Left lobe of liver (tissue), 2 donors: ENCODE data around the gene DBH. TPM values are rescaled to one million over a fixed set of nuclear protein-coding genes. Genes with fewer than 3 reads are reported as not detected.

Experiments
- ATAC-seq: fragments of 200-7000 bp; cut with Tn5 transposase; one replicate; pipeline ENCODE4 v1.9.1; 2020; ENCODE audit warnings: mild to moderate bottlenecking, moderate library complexity
- DNase-seq: peaks from one replicate; pipeline ENCODE4 v3.0.0-alpha.2; 2020; ENCODE audit warnings: low spot score
- total RNA-seq: library from RNA; stranded (reverse); gene quantifications from one replicate; pipeline ENCODE4 v1.2.1, GENCODE V29; 2021
- donor health status: DM: no; HTN: no; CAD: no; lungs with moderate emphysema.
- donor health status: DM: no; HTN: yes; CAD: no.

The DBH gene
- total RNA-seq, 1 donor from 2014 or later = 16.7 TPM

DNA sequence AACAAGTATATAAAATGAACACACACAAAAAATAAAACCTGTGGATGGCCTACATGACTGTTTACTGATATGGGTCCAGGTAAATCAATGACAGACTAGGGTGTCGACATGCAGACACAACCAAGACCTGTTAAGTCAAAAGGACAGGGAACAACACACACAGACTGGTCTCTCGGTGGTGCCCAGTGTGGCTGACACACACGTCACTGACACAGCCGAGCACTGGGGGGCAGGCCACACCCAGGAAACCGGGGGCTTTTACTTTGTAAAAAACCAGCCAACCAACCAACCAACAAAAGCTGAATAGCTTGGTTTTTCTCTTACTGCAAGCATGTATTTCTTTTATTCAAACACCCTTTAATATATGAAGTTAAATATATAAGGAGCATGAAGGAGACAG is 31.9 kb upstream of the DBH start:
- ATAC-seq = peak; percentile 62
- no peak for DNase-seq

GRCh38 chr9:133604856-133605255 is 31.3 kb upstream of the DBH start:
- ATAC-seq (no peak), DNase-seq (no peak)

- ATAC-seq (no peak), DNase-seq (no peak)
Measured at GRCh38 chr9:133605446-133605845, 30.7 kb upstream of the DBH start.

DNA sequence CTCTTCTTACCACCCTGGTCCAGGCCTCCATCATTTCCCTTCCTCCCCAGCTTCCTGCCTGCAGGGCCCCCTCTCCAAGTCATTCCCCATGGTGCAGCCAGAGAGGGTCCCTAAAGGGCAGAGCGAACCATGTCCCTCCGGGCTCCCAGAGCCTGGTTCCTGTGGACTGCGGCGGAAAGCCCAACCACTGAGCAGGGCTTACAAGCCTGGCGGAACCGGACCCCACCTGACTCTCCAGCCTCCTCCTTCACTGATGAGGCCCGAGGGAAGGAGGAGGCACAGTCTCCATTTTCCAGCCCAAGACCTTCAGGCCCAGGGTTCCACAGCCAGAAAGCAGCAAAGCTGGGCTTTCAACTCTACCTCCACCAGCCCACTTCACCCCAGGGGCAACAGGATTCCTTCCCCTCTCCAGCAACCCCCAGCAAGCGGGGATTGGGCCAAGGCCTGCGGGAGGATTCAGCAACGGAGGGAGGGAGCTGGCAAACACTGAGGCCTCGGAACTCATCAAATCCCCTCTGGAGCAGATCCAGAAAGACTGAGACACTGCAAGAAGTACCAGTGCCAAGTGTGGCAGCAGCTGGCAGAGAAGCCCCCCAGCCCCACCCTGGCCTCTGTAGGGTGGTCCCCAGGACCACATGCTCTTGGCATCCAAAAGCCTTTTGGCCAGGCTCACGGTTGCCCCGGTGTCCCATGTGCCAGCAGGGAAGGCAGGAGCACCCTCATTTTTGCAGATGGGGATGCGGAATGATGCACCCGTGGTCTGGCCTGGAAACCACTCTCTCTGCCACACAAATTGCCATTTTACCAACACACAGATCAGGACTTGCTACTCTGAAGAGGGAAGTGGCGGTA is 30.1 kb upstream of the DBH start:
- DNase-seq (no peak), ATAC-seq (no peak)

GRCh38 chr9:133606708-133607025 is 29.5 kb upstream of the DBH start:
- no peak for DNase-seq
- ATAC-seq = no peak

DNA sequence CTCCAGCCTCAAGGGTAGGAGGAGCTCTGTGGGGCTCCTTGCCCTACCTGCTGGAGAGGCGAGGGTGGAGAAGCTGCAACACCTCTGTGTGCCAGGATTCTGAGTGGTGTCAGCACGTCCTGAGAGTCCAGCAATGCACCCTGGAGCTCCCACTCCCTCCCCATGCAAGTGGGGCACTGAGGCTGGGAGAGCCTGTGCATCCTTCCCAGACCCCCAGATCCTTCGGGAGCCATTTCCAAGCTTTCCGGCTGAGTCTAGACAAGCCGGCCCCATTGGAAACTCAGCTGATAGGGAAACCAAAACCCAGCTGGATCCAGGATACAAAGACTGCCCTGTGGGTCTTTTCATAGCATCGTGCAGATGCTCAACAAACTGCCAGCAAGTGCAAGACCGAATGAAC is 28.8 kb upstream of the DBH start:
- DNase-seq = no peak
- ATAC-seq = no peak

DNA sequence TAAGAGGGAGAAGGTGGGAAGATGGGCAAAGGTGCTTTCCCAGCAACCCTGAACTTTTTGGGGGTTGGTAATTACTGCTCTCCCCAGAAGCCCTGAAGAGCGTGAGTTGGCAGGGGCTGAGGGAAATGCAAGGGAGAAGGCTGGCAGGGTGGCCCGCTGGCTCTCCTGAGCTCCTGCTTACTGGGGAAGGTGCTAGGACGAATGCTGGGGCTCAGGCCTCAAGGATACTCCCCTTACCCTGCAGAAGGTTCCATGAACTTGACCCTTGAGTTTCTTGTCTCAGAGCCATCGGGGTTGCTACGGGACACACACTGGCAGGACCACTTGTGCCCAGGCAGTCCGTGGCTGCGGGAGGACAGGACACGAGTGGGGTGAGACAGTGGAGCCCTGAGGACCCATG is 28.2 kb upstream of the DBH start:
- ATAC-seq (no peak), DNase-seq (no peak)

DNA sequence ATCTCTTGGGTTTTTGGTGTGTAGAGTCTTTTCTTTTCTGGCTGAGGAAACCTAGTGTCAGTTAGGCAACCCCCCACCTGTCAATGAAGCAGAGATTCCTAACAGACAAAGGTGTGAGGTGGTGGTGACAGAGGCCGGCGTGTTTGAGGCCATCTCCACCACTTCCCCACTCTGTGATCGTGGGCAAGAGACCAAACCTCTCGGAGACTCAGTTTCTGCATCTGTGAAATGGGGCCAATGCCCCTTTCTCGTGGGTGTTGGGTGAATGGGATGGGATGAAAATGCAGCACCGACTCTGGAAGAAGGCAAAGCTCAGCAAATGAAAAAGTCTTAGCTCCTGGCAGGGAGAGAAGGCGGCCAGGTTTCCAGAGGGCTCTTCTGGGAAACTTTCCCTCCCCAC is 27.8 kb upstream of the DBH start:
- ATAC-seq (no peak), DNase-seq (no peak)

DNA sequence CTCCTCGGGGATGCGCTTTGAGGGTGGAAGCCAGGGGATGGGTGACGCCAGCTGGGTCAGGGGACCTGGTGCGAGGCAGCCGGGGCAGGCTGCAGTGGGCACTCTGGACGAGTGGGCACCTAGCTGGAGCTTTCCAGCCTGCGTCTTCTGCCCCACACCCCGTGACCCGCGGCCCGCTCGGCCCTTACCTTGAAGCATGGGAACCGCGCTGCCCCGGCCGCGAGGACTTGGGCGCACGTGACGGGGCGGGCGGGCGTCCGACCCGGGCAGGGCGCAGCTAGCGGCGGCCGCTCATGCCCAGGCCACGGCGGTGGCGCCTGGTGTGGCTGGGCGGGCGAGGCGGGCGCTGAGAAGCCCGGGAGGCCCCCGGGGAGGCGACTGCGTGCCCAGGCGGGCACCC is 27.3 kb upstream of the DBH start:
- DNase-seq (no peak), ATAC-seq (no peak)

GRCh38 chr9:133609311-133610098 is 26.7 kb upstream of the DBH start, which contains the start of gene FAM163B:
Gene FAM163B (minus strand): TSS chr9:133609389. CDS start chr9:133580223, 29,166 bp downstream.
- no peak for DNase-seq
- peak; percentile 81 for ATAC-seq

GRCh38 chr9:133610845-133611244 is 25.3 kb upstream of the DBH start:
- no peak for ATAC-seq

GRCh38 chr9:133612051-133612450 is 24.1 kb upstream of the DBH start:
- no peak for DNase-seq
- ATAC-seq = no peak

More at GRCh38 chr9:133610845-133611244, 25.3 kb upstream of the DBH start:
- no peak for DNase-seq

GRCh38 chr9:133612816-133613215 is 23.3 kb upstream of the DBH start:
- ATAC-seq (no peak), DNase-seq (no peak)

DNA sequence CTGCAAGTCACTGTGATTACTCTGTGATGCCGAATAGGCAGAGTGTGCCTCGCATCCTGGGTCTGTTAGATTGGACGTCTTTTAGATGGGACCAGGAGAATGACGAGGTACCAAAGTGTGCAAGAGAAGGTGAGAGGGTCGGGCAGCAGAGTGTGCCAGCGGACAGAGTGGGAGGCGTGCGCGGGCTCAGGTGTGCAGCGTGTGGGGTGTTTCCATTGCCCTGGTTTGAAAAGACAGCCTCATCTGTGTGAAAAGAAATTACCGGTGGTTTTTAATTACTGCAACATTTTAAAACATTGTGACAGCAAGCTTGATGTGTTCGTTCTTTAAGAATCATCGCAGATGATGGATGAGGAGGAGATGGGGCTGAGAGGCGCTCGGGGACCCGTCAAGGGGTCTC is 22.7 kb upstream of the DBH start:
- DNase-seq = no peak

DNA sequence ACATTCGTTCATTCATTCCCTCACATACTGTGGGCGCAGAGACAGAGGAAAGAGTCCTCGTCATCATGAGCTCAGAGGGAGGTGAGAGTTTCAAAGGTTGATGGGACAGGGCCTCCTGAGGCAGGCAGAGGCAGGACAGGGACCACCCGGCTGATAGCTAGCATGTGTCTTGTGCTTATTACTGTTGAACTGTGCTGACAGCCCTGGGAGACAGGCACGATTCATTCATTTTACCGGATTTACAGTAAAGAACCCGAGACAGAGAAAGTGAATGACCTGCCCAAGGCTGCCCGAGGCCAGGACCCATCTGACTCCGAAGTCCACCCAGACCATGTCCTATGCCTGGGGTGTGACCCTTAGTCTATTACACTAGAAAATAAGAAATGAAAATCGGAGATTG is 22.1 kb upstream of the DBH start:
- DNase-seq = no peak
- ATAC-seq = no peak

More for the DNA sequence above, 22.7 kb upstream of the DBH start:
- no peak for ATAC-seq

DNA sequence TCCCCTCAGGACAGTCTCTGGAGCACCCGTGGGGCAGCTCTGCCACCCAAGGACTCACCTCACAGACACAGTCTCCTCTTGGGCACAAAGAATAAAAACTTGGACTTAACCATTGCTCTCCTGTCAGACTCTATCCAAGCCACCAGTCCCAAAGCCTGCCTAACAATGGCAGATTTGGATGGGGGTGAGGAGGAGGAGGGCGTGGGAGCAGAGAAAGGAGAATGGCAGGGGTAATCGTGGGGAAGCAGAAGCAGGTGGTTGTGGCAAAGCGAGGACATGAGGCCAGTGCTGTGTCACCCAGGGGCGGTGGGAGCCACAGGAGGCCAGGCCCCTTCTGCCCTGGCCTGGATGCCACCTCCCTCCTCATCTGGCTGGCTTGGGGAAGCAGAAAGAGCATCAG is 21.5 kb upstream of the DBH start:
- DNase-seq (no peak), ATAC-seq (no peak)

- DNase-seq (no peak), ATAC-seq (no peak)
Measured at GRCh38 chr9:133615186-133615585, 21.0 kb upstream of the DBH start.

DNA sequence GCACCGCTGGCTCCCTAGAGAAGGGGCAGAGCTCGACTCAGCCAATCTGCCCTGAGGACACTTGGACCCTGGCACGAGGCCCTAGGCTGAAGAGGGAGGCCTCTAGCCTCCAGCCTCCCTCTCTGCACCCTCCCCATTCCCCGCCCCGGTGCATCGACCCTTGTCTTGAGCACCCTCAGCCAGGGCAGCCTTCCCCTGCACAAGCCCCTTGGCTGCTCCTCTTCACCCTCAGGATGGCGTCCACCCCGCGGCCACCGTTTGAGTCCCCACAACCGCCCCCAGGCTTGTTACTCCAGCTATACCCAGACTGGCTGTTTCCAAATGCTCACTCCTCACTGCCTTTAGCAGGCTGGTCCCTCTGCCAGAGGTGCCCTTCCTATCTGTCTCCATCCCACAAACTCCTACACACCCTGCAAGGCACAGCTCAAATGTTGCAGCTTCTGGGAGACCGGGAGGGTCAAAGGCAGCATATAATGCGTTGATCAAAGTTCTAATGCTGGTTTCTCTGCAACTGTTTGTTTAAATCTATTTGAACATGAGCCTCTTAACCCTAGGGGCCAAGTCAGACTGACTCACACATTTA is 20.5 kb upstream of the DBH start:
- DNase-seq (no peak), ATAC-seq (no peak)

DNA sequence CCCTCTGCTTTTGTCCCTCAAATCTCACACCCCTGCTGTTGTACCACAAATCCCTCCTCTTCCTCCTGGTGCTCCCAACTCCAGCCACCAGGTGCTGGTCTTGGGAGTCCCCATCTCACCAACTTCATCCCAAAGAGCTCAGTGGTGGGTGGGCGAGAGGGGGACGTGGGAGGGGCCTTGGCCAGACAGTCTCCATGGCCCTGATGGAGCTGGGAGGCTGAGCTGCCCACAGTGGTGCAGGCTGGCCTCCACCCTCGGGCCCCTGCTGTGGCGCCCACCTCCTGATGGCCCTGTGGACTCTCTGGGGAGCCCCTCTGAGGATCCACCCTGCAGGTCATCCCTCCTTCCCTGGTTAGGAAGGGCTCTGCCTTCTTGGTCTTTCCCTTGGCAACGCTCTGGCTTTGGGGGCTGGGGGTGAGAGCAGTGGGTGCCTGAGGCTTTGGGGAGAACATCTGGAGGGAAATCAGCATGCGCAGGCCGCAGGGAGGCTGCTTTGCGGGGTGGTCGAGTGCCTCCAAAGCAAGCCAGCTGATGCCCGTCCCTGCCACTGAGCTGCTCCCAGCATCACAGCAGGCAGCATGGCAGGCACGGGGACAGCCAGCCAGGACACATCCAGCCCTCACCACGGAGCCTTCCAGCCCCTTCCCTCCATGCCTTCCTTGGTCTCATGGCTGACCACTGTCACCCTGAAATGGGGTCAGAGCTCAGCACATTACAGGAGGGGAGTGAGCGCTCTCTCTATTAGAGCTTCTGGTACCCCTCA is 19.3 kb upstream of the DBH start:
- DNase-seq = no peak

DNA sequence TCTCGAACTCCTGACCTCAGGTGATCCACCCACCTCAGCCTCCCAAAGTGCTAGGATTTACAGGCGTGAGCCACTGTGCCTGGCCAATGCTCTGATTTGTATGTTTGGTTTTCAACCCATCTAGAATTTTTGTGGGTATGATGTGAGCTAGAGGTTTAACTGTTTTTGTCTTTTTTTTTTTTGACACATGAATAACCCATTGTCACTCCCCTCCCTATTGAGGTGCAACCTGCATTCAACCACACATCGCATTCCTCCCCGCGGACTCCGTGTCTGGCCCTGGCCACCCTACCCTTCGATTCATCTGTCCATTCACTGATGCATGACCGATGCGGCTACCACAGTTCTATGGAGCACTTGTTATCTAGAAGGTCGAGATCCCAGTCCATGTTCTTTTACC is 17.4 kb upstream of the DBH start:
- DNase-seq = no peak
- ATAC-seq = no peak

More for the DNA sequence above, 19.3 kb upstream of the DBH start:
- no peak for ATAC-seq

GRCh38 chr9:133619791-133620190 is 16.4 kb upstream of the DBH start:
- peak; percentile 30 for ATAC-seq
- DNase-seq = no peak
